Common myeloid progenitor, CD34-positive (primary cell): Measurements from ENCODE around the gene RNPS1.

ENCODE experiments used
- CTCF ChIA-PET: fragments of 350-600 bp; sonication (Branson Sonifier 250); formaldehyde crosslinking; loops from one replicate; lab custom pipeline; 2021; ENCODE audit warnings: antibody characterized with exemption; lab: Charles Lee
- POLR2A ChIA-PET: fragments of 350-600 bp; sonication (Branson Sonifier 250); formaldehyde crosslinking; loops from one replicate; lab custom pipeline; 2021; ENCODE audit warnings: antibody characterized with exemption; lab: Charles Lee
- DNase-seq, 3 donors: peaks; one replicate each; pipeline versions ENCODE4 v3.0.0 to v3.0.0-alpha.2; 2013
- H3K27ac ChIP-seq, 2 experiments: 1 replicate in 1 of 2; 2 replicates in 1 of 2; pipeline ENCODE4 v1.7.0; 2013; ENCODE audit warnings: inconsistent platforms in 2 of 2, low read length in 2 of 2, mild to moderate bottlenecking in 2 of 2, low read depth in 1 of 2, moderate library complexity in 1 of 2; ENCODE audit not compliant: severe bottlenecking in 2 of 2, insufficient read depth in 1 of 2, poor library complexity in 1 of 2
- H3K27me3 ChIP-seq, 5 experiments: replicated peaks in 2 of 5; 1 replicate in 3 of 5; 2 replicates in 2 of 5; pipeline versions ENCODE4 v1.6.1 to v1.7.0; 2013; ENCODE audit warnings: low read length in 4 of 5, mild to moderate bottlenecking in 2 of 5, moderate library complexity in 2 of 5, inconsistent platforms in 1 of 5; ENCODE audit not compliant: insufficient read depth in 5 of 5, control insufficient read depth in 4 of 5
- H3K36me3 ChIP-seq, 4 experiments: 1 replicate in 2 of 4; 2 replicates in 2 of 4; pipeline versions ENCODE4 v1.6.1 to v1.7.0; 2013; ENCODE audit warnings: low read length in 3 of 4, control low read depth in 1 of 4, mild to moderate bottlenecking in 1 of 4; ENCODE audit not compliant: control insufficient read depth in 4 of 4, insufficient read depth in 4 of 4
- H3K4me1 ChIP-seq, 4 experiments: 1 replicate in 3 of 4; 2 replicates in 1 of 4; pipeline versions ENCODE4 v1.6.1 to v1.7.1; 2013; ENCODE audit warnings: low read length in 3 of 4, mild to moderate bottlenecking in 3 of 4, control low read depth in 1 of 4, inconsistent platforms in 1 of 4, moderate library complexity in 1 of 4; ENCODE audit not compliant: control insufficient read depth in 4 of 4, insufficient read depth in 4 of 4; ENCODE audit errors: control extremely low read depth in 1 of 4
- H3K4me3 ChIP-seq, 7 experiments: 1 replicate in 4 of 7; 2 replicates in 3 of 7; pipeline versions ENCODE4 v1.5.1 to v1.7.0; 2013; ENCODE audit warnings: mild to moderate bottlenecking in 7 of 7, low read length in 6 of 7, moderate library complexity in 6 of 7, inconsistent platforms in 2 of 7, low read depth in 2 of 7, control low read depth in 1 of 7; ENCODE audit not compliant: insufficient read depth in 4 of 7, control insufficient read depth in 1 of 7; ENCODE audit errors: extremely low read depth in 1 of 7
- H3K9me3 ChIP-seq, 5 experiments: 1 replicate in 4 of 5; 2 replicates in 1 of 5; pipeline versions ENCODE4 v1.6.1 to v1.7.1; 2013; ENCODE audit warnings: low read length in 4 of 5, mild to moderate bottlenecking in 2 of 5, inconsistent platforms in 1 of 5, low read depth in 1 of 5, moderate library complexity in 1 of 5; ENCODE audit not compliant: control insufficient read depth in 4 of 5, insufficient read depth in 2 of 5; ENCODE audit errors: control extremely low read depth in 1 of 5
- WGBS: methylation state at CpG from one replicate; pipeline ENCODE4 v1.1.5; 2013; ENCODE audit not compliant: insufficient coverage; 5-methylcytosine and 5-hydroxymethylcytosine counted together

RNPS1 gene

DNA sequence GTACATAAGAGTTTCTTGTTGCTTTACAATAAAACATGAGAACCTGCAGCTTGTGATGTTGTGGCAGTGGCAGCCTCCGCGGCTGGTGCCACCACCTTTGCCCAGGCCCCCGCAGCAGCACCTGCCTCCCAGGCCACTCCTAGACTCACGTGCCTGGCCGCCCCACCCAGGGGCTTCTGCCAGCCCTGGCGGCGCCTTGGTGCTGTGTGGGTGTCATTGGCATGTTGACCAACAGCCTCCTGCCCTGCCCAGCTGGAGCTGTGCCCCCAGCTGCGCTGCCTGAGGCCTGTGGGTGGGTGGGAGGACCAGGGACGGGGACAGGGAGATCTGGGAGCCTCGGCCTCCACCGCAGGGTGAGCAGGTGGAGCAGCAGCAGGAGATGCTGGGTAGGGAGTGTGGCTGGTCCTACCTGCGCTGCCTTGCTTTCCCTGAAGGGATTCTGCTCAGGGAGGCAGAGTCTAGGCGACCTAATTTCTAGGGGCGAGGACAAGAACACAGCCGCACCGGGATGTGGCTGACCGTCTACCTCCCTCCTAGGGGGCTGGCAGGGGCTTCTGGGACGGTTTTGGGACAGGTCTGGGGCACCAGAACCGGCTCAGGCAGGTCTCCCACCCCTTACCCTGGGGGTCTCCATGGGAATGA lies 32.1 kb downstream of the RNPS1 start:
- POLR2A ChIA-PET = interaction anchor here (0.8 to 1.4 kb wide), 2 partner anchors 12 to 16 kb away, joined by 3 read pairs; partner anchors contain the start of genes E4F1 and ECI1
- Histone ChIP-seq H3K27me3 (peaks cover 0 to 43% (median 12%) of the 10 kb centered on the region in 5 experiments), H3K27ac (no peak overlapping the region), H3K4me1 (peaks cover 0 to 18% (median 8%) of the 10 kb centered on the region in 4 experiments), H3K9me3 (no peaks in the 10 kb centered on the region), H3K4me3 (no peak overlapping the region), H3K36me3 (peaks cover 6 to 53% (median 31%) of the 10 kb centered on the region in 4 experiments)
- DNase-seq = no peak
- CTCF ChIA-PET = interaction anchor here (1.5 to 1.7 kb wide), 2 partner anchors 10 to 16 kb away, joined by 4 to 7 read pairs; no protein-coding TSS in a partner anchor
- WGBS = 95% methylated on average over 13 of the region's 19 CpGs

DNA sequence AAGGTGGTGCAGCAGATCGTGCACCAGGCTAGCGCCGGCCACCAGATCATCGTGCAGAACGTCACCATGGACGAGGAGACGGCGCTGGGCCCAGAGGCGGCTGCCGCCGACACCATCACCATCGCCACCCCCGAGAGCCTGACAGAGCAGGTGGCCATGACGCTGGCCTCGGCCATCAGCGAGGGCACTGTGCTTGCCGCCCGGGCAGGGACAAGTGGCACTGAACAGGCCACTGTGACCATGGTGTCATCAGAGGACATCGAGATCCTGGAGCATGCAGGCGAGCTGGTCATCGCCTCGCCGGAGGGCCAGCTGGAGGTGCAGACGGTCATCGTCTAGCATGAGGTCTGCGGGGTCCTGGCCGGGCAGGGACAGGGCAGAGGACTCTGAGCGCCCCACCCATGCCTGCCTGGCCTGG lies 32.7 kb downstream of the RNPS1 start:
- ChIA-PET CTCF (interaction anchor here (1.5 to 1.7 kb wide), 2 partner anchors 10 to 17 kb away, joined by 4 to 7 read pairs; no protein-coding TSS in a partner anchor), POLR2A (interaction anchor here (1.4 kb wide), 1 partner anchor 16 kb away, joined by 3 read pairs; the partner anchor contains the start of gene ECI1)
- peaks cover 0 to 43% (median 12%) of the 10 kb centered on the region in 5 experiments for H3K27me3 ChIP-seq
- DNase-seq = no peak
- H3K36me3 ChIP-seq = peaks cover 9 to 59% (median 34%) of the 10 kb centered on the region in 4 experiments
- H3K27ac ChIP-seq = no peak overlapping the region
- 94% methylated on average over 28 of the region's 28 CpGs for WGBS
- no peaks in the 10 kb centered on the region for H3K9me3 ChIP-seq
- peaks cover 0 to 18% (median 8%) of the 10 kb centered on the region in 4 experiments for H3K4me1 ChIP-seq
- H3K4me3 ChIP-seq = no peak overlapping the region

DNA sequence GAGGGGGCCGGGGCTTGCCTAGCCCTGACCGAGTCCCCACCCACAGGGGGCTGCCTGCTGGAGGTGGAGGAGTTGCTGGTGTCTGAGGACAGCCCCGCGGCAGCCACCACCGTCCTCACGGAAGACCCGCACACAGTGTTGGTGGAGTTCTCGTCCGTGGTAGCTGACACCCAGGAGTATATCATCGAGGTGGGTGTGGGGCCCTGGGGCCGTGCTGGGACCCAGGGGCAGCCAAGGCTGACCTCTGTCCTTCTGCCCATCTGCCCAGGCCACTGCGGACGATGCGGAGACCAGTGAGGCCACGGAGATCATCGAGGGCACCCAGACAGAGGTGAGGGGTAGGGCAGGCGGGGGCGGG lies 33.1 kb downstream of the RNPS1 start:
- Histone ChIP-seq H3K4me3 (no peak overlapping the region), H3K4me1 (peaks cover 0 to 18% (median 8%) of the 10 kb centered on the region in 4 experiments), H3K27me3 (peaks cover 0 to 43% (median 12%) of the 10 kb centered on the region in 5 experiments), H3K27ac (no peak overlapping the region), H3K9me3 (no peaks in the 10 kb centered on the region), H3K36me3 (peaks cover 9 to 63% (median 38%) of the 10 kb centered on the region in 4 experiments)
- ChIA-PET CTCF (interaction anchor here (1.5 kb wide), 1 partner anchor 17 kb away, joined by 4 read pairs; no protein-coding TSS in a partner anchor), POLR2A (no interaction called here)
- WGBS = 97% methylated on average over 16 of the region's 18 CpGs
- DNase-seq = no peak

DNA sequence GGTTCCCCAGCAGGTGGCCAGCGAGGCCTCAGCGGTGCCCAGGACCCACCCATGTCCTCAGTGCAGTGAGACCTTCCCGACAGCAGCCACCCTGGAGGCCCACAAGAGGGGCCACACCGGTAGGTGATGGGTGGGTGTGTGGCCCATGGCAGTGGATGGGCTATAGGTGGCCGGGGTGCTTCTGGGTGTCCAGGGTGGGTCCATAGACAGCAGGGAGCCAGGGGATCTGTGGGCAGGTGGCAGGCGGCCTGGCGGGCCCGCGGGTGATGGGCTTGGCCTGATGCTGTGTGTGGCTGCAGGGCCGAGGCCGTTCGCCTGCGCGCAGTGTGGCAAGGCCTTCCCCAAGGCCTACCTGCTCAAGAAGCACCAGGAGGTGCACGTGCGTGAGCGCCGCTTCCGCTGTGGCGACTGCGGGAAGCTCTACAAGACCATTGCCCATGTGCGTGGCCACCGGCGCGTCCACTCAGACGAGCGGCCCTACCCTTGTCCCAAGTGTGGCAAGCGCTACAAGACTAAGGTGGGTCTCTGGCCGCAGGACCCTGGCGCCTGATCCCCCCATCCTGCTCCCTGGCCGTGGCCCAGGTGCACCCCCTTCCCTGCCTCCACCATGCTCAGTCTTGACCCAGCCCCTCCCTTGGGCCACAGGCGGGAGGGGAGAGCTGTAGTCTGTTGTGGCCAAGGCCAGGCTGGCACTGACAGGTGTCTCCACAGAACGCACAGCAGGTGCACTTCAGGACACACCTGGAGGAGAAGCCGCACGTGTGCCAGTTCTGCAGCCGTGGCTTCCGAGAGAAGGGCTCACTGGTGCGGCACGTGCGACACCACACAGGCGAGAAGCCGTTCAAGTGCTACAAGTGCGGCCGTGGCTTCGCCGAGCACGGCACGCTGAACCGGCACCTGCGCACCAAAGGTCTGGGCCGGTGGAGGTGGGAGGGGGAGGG lies 33.8 kb downstream of the RNPS1 start:
- no peaks in the 10 kb centered on the region for H3K9me3 ChIP-seq
- H3K4me3 ChIP-seq = no peak overlapping the region
- peak in 1 of 3 donors; percentile 22 for DNase-seq
- POLR2A ChIA-PET = no interaction called here
- peaks cover 9 to 67% (median 42%) of the 10 kb centered on the region in 4 experiments for H3K36me3 ChIP-seq
- peaks cover 0 to 43% (median 12%) of the 10 kb centered on the region in 5 experiments for H3K27me3 ChIP-seq
- H3K4me1 ChIP-seq = peaks cover 0 to 18% (median 8%) of the 10 kb centered on the region in 4 experiments
- WGBS = 98% methylated on average over 42 of the region's 51 CpGs
- H3K27ac ChIP-seq = no peak overlapping the region
- CTCF ChIA-PET = no interaction called here

DNA sequence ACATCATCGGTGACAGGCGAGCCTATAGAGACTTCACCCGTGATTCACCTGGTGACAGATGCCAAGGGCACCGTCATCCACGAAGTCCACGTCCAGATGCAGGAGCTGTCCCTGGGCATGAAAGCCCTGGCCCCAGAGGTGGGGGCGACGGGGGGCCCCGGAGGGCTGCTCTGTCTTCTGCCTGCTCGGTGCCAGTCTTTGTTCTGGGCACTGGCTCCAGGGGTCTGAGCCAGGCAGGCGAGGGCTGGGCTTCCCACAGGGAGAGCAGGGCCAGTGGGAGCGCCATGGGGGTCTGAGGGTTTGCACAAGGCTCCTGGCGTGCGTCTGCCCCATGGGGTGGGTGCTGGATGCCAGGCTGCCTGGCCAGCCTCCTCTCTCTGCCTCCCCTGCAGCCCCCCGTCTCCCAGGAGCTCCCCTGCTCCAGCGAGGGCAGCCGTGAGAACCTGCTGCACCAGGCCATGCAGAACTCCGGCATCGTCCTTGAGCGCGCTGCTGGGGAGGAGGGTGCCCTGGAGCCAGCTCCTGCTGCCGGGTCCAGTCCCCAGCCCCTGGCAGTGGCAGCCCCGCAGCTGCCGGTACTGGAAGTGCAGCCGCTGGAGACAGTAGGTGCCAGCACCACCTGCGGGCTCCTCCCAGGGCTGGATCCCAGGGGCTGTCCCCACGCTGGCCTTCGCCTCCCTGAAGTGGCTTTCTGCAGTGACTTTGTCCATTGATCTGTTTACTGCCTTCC lies 34.7 kb downstream of the RNPS1 start:
- DNase-seq = no peak
- WGBS = 97% methylated on average over 20 of the region's 28 CpGs
- H3K36me3 ChIP-seq = peaks cover 9 to 76% (median 48%) of the 10 kb centered on the region in 4 experiments

DNA sequence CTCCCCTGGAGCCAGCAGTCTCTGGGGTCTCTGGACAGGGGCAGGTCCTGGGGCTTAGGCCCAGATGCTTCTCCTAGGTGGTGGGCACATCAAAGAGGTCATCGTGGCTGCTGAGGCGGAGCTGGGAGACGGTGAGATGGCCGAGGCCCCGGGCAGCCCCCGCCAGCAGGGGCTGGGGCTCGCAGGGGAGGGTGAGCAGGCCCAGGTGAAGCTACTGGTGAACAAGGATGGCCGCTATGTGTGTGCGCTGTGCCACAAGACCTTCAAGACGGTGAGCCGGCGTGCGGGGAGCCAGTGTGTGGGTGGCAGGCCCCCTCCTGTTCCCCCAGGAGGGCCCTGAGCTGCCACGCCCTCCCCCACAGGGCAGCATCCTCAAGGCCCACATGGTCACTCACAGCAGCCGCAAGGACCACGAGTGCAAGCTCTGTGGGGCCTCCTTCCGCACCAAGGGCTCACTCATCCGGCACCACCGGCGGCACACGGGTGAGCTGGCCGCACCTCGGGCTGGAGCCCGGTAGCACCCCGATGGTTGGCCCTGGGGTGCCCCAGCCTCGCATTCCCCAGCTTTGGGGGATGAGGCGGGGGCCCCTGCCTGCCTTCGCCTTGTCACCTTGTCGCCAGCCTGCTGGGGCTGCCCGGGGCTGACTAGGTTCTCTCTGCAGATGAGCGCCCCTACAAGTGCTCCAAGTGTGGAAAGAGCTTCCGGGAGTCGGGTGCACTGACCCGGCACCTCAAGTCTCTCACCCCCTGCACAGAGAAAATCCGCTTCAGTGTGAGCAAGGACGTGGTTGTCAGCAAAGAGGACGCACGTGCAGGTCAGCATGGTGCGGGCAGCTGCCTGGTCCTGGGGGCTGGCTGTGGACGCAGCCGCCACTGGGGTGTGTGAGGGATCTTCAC lies 35.6 kb downstream of the RNPS1 start:
- ChIA-PET CTCF (interaction anchor here (0.9 kb wide), 1 partner anchor 11 kb away, joined by 3 read pairs; no protein-coding TSS in a partner anchor), POLR2A (no interaction called here)
- Histone ChIP-seq H3K4me1 (peaks cover 0 to 12% (median 5%) of the 10 kb centered on the region in 4 experiments), H3K36me3 (peaks cover 9 to 80% (median 50%) of the 10 kb centered on the region in 4 experiments), H3K9me3 (no peaks in the 10 kb centered on the region), H3K27me3 (peaks cover 0 to 28% (median 10%) of the 10 kb centered on the region in 5 experiments), H3K4me3 (no peak overlapping the region), H3K27ac (no peak overlapping the region)
- 96% methylated on average over 37 of the region's 41 CpGs for WGBS
- no peak for DNase-seq

More for the DNA sequence above, 34.7 kb downstream of the RNPS1 start:
- peaks cover 0 to 18% (median 8%) of the 10 kb centered on the region in 4 experiments for H3K4me1 ChIP-seq
- H3K27me3 ChIP-seq = peaks cover 0 to 37% (median 10%) of the 10 kb centered on the region in 5 experiments
- H3K9me3 ChIP-seq = no peaks in the 10 kb centered on the region
- no peak overlapping the region for H3K27ac ChIP-seq
- POLR2A ChIA-PET = no interaction called here
- CTCF ChIA-PET = no interaction called here
- no peak overlapping the region for H3K4me3 ChIP-seq
